A673 (cell line): ENCODE results near the gene LYZL4.

Source experiments
- CTCF ChIP-seq: fragments of 300-800, 200-600 bp; sonication (generic); conservative IDR thresholded peaks from 2 replicates; pipeline ENCODE4 v1.5.1; 2017; ENCODE audit warnings: low read depth, mild to moderate bottlenecking, antibody characterized with exemption, low read length, moderate library complexity, mixed read lengths
- EZH2 ChIP-seq: fragments of 200-600 bp; sonication (generic); IDR thresholded peaks from 2 replicates; pipeline ENCODE4 v1.6.1; 2017; ENCODE audit warnings: borderline replicate concordance, low read depth, mild to moderate bottlenecking, mixed read lengths, antibody characterized with exemption, low read length; ENCODE audit not compliant: poor library complexity, severe bottlenecking

GRCh38 chr3:42398080-42398479 lies 12.3 kb downstream of the LYZL4 start:
- TF ChIP-seq CTCF (no peak), EZH2 (no peak)
